K562 (cell line): ENCODE measurements around the gene GLIPR2. TPM values are rescaled to one million over a fixed set of nuclear protein-coding genes. Genes with fewer than 3 reads are reported as not detected.

Source experiments
- ARHGAP35 ChIP-seq: fragments of 450-650 bp; IDR thresholded peaks from 2 replicates; pipeline ENCODE4 v1.6.1; 2018; ENCODE audit not compliant: partially characterized antibody
- BCOR ChIP-seq: fragments of 450-650 bp; IDR thresholded peaks from 2 replicates; pipeline ENCODE4 v1.6.1; 2016
- CREM ChIP-seq: IDR thresholded peaks from 2 replicates; pipeline ENCODE4 v1.6.1; 2014; ENCODE audit warnings: antibody characterized with exemption, low read depth
- JUNB ChIP-seq: fragments of 450-650 bp; formaldehyde crosslinking; conservative IDR thresholded peaks from 2 replicates; pipeline ENCODE4 v1.4.0; 2020; ENCODE audit warnings: mild to moderate bottlenecking
- MTA2 ChIP-seq: fragments of 450-650 bp; IDR thresholded peaks from 2 replicates; pipeline ENCODE4 v1.6.1; 2016; ENCODE audit warnings: low read depth
- NCOR1 ChIP-seq: fragments of 450-650 bp; IDR thresholded peaks from 2 replicates; pipeline ENCODE4 v1.6.1; 2016; ENCODE audit warnings: mild to moderate bottlenecking, moderate library complexity
- POLR2G ChIP-seq: fragments of 200-400 bp; formaldehyde crosslinking; IDR thresholded peaks from 2 replicates; pipeline ENCODE4 v1.6.1; 2017; ENCODE audit warnings: low read depth, mild to moderate bottlenecking, antibody characterized with exemption, low read length, moderate library complexity
- SMARCA4 ChIP-seq: fragments of 450-650 bp; IDR thresholded peaks from 2 replicates; pipeline ENCODE4 v1.6.1; 2016
- TEAD4 ChIP-seq, 2 experiments: sonication (generic) in 1 of 2; formaldehyde crosslinking in 1 of 2; IDR thresholded peaks; 2 replicates each; pipeline versions ENCODE4 v1.6.1 to v1.8.0; 2012 to 2022; ENCODE audit warnings: borderline replicate concordance in 1 of 2, inconsistent platforms in 1 of 2, low read length in 1 of 2, mild to moderate bottlenecking in 1 of 2, missing genetic modification reagents in 1 of 2
- TRIM24 ChIP-seq, 2 experiments: fragments of 450-650 bp; IDR thresholded peaks; 2 replicates each; pipeline ENCODE4 v1.6.1; 2016
- ZEB2 ChIP-seq: fragments of 450-650 bp; IDR thresholded peaks from 2 replicates; pipeline ENCODE4 v1.6.1; 2016
- ZNF274 ChIP-seq: IDR thresholded peaks from 2 replicates; pipeline ENCODE4 v1.6.1; 2011; ENCODE audit warnings: low read depth, mild to moderate bottlenecking, low read length, moderate library complexity, borderline replicate concordance
- ZNF695 ChIP-seq: fragments of 450-650 bp; formaldehyde crosslinking; IDR thresholded peaks from 2 replicates; pipeline ENCODE4 v1.4.0; 2020; ENCODE audit warnings: mild to moderate bottlenecking, moderate library complexity
- ZZZ3 ChIP-seq: fragments of 450-650 bp; IDR thresholded peaks from 2 replicates; pipeline ENCODE4 v1.6.1; 2016; ENCODE audit warnings: antibody characterized with exemption, mild to moderate bottlenecking, moderate library complexity
- polyA plus RNA-seq, 8 experiments: library from polyadenylated mRNA; depleted of rRNA in 4 of 8; stranded (reverse) in 5 of 8; unstranded in 3 of 8; fragments of >200 nt; fragmentation: Nextera tagmentation in 2 of 8; fragmentation: Illumina TruSeq in 1 of 8; extraction: Ambion mirVana in 2 of 8; extraction: Trizol in 1 of 8; gene quantifications; 2 replicates each; pipeline versions ENCODE4 v1.2.1 to v1.2.3, GENCODE V29; 2011 to 2014; ENCODE audit warnings: inconsistent platforms in 1 of 8, missing spikeins in 1 of 8
- total RNA-seq, 7 experiments: library from RNA; depleted of rRNA in 6 of 7; stranded (reverse); fragments of >200 nt in 6 of 7; fragmentation: Illumina TruSeq in 2 of 7; extraction: Trizol in 2 of 7; gene quantifications; 2 replicates each; pipeline versions ENCODE4 v1.2.1 to v1.2.3, GENCODE V29; 2011 to 2021; ENCODE audit warnings: low replicate concordance in 1 of 7
- TF ChIP-seq, protein P1 (sequence below): fragments of 450-650 bp; IDR thresholded peaks from 2 replicates; pipeline ENCODE4 v1.6.1; 2016; ENCODE audit warnings: low read depth
- TF ChIP-seq, protein P2 (sequence below): IDR thresholded peaks from 2 replicates; pipeline ENCODE4 v1.6.1; 2011; ENCODE audit not compliant: insufficient read length; ENCODE audit errors: extremely low read depth
- TF ChIP-seq, protein P3 (sequence below): sonication (generic); formaldehyde crosslinking; IDR thresholded peaks from 2 replicates; pipeline ENCODE4 v1.5.0; 2020; ENCODE audit warnings: missing genetic modification reagents
- TF ChIP-seq, protein P4 (sequence below): fragments of 250-450 bp; sonication (Bioruptor Pico); IDR thresholded peaks from 2 replicates; pipeline ENCODE4 v1.5.1; 2021; ENCODE audit warnings: mild to moderate bottlenecking

Gene GLIPR2
- total and polyA plus RNA-seq, 9 of the 15 experiments (the other 6 are each of a cell fraction or from before 2014, with no cell fraction given) = 1.4 to 8.8 (median 2.9) TPM

DNA sequence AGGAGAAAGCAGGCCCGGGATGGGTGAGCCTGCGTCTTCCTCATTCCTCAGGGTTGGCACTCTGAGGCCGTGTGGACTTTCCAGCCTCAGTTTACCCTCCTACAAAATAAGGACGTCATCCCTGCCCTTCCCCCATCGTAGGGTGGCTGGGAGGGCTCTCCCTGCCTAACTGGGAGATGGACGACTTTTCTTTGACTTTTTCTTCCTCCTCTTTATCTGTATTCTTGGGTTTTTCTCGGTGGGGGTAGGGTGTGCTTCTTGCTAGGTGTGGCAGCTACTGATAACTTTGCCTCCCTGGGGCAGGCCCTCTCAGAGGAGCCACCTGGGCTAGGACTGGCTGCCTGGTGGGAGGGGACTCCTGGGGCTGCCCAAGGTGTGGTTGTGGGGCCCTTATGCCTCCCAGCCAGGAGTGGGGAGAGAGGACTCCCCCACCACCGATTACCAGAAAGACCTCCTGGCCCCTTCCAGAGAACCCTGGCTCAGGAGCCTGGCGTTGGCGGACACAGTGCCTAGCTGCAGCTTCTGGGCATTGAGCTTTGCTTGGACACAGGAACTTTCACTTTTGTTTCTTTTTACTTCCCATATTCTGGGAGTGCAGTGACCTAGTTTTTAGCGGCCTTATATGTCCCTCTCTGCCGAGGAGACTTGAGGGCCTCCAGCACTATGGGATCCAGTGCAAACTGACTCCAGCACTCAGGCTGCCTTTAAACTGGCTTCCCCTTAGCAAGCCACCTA is 6.1 kb downstream of the GLIPR2 start (continued):
- TF ChIP-seq, protein P1, sequence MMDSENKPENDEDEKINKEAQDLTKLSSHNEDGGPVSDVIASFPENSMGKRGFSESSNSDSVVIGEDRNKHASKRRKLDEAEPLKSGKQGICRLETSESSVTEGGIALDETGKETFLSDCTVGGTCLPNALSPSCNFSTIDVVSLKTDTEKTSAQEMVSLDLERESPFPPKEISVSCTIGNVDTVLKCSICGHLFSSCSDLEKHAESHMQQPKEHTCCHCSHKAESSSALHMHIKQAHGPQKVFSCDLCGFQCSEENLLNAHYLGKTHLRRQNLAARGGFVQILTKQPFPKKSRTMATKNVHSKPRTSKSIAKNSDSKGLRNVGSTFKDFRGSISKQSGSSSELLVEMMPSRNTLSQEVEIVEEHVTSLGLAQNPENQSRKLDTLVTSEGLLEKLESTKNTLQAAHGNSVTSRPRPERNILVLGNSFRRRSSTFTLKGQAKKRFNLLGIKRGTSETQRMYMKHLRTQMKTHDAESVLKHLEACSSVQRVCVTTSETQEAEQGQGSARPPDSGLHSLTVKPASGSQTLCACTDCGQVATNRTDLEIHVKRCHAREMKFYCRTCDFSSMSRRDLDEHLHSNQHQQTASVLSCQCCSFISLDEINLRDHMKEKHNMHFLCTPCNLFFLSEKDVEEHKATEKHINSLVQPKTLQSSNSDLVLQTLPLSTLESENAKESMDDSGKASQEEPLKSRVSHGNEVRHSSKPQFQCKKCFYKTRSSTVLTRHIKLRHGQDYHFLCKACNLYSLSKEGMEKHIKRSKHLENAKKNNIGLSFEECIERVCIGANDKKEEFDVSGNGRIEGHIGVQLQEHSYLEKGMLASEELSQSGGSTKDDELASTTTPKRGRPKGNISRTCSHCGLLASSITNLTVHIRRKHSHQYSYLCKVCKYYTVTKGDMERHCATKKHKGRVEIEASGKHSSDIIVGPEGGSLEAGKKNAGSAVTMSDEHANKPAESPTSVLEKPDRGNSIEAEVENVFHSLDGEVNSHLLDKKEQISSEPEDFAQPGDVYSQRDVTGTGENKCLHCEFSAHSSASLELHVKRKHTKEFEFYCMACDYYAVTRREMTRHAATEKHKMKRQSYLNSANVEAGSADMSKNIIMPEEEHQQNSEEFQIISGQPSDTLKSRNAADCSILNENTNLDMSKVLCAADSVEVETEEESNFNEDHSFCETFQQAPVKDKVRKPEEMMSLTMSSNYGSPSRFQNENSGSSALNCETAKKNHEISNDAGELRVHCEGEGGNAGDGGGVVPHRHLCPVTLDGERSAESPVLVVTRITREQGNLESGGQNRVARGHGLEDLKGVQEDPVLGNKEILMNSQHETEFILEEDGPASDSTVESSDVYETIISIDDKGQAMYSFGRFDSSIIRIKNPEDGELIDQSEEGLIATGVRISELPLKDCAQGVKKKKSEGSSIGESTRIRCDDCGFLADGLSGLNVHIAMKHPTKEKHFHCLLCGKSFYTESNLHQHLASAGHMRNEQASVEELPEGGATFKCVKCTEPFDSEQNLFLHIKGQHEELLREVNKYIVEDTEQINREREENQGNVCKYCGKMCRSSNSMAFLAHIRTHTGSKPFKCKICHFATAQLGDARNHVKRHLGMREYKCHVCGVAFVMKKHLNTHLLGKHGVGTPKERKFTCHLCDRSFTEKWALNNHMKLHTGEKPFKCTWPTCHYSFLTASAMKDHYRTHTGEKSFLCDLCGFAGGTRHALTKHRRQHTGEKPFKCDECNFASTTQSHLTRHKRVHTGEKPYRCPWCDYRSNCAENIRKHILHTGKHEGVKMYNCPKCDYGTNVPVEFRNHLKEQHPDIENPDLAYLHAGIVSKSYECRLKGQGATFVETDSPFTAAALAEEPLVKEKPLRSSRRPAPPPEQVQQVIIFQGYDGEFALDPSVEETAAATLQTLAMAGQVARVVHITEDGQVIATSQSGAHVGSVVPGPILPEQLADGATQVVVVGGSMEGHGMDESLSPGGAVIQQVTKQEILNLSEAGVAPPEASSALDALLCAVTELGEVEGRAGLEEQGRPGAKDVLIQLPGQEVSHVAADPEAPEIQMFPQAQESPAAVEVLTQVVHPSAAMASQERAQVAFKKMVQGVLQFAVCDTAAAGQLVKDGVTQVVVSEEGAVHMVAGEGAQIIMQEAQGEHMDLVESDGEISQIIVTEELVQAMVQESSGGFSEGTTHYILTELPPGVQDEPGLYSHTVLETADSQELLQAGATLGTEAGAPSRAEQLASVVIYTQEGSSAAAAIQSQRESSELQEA = no peak
- TF ChIP-seq NCOR1 = peak; percentile 69
- no peak for TF ChIP-seq ZZZ3
- TF ChIP-seq TRIM24 (IDR thresholded peaks at IDR 0.05) = peak; percentile 29 to 52; a peak in 3 of 4 replicates
- TF ChIP-seq, protein P2, sequence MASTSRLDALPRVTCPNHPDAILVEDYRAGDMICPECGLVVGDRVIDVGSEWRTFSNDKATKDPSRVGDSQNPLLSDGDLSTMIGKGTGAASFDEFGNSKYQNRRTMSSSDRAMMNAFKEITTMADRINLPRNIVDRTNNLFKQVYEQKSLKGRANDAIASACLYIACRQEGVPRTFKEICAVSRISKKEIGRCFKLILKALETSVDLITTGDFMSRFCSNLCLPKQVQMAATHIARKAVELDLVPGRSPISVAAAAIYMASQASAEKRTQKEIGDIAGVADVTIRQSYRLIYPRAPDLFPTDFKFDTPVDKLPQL = no peak
- TF ChIP-seq SMARCA4 = peak; percentile 69
- TF ChIP-seq ZNF695 (CRISPR knock-in tag) = no peak
- TF ChIP-seq ZNF274 = no peak
- TF ChIP-seq CREM = peak; percentile 41; the same call in 1 of the 2 replicates
- TF ChIP-seq BCOR = peak; percentile 64
- TF ChIP-seq, protein P3, sequence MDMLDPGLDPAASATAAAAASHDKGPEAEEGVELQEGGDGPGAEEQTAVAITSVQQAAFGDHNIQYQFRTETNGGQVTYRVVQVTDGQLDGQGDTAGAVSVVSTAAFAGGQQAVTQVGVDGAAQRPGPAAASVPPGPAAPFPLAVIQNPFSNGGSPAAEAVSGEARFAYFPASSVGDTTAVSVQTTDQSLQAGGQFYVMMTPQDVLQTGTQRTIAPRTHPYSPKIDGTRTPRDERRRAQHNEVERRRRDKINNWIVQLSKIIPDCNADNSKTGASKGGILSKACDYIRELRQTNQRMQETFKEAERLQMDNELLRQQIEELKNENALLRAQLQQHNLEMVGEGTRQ = no peak
- no peak for TF ChIP-seq POLR2G
- no peak for TF ChIP-seq JUNB
- TF ChIP-seq ARHGAP35 = no peak
- peak; percentile 48; the same call in 1 of the 2 replicates for TF ChIP-seq ZEB2
- TF ChIP-seq, protein P4, sequence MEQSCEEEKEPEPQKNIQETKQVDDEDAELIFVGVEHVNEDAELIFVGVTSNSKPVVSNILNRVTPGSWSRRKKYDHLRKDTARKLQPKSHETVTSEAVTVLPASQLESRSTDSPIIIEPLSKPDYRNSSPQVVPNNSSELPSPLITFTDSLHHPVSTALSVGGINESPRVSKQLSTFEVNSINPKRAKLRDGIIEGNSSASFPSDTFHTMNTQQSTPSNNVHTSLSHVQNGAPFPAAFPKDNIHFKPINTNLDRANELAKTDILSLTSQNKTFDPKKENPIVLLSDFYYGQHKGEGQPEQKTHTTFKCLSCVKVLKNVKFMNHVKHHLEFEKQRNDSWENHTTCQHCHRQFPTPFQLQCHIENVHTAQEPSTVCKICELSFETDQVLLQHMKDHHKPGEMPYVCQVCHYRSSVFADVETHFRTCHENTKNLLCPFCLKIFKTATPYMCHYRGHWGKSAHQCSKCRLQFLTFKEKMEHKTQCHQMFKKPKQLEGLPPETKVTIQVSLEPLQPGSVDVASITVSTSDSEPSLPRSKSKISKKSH = no peak
- peak; percentile 54 for TF ChIP-seq TEAD4 (IDR thresholded peaks at IDR 0.05; ENCODE audit: low read length)
- TF ChIP-seq TEAD4 (CRISPR knock-in tag; IDR thresholded peaks at IDR 0.05; ENCODE audit: borderline replicate concordance) = no peak
- peak; percentile 41; the same call in 1 of the 2 replicates for TF ChIP-seq MTA2
